Epithelial cell of proximal tubule (primary cell): Measurements from ENCODE around the gene KIF26B. TPM values are rescaled to one million over a fixed set of nuclear protein-coding genes. Genes with fewer than 3 reads are reported as not detected.

Experiments used
- DNase-seq: peaks from one replicate; pipeline ENCODE4 v3.0.0-alpha.2; 2011; ENCODE audit warnings: low read depth
- H3K4me3 ChIP-seq: 2 replicates; pipeline ENCODE4 v1.5.1; 2011; ENCODE audit warnings: low read depth, mild to moderate bottlenecking, low read length
- CTCF ChIP-seq: conservative IDR thresholded peaks from 2 replicates; pipeline ENCODE4 v1.5.1; 2012; ENCODE audit warnings: low read depth, mild to moderate bottlenecking, low read length
- total RNA-seq: library from RNA; depleted of rRNA; stranded (reverse); fragments of >200 nt; gene quantifications from 2 replicates; pipeline ENCODE4 v1.2.3, GENCODE V29; 2015

Gene KIF26B
- total RNA-seq, 1 donor from 2014 or later: 2.8 TPM

- no peak for TF ChIP-seq CTCF
- no peak overlapping the region for H3K4me3 ChIP-seq
- no peak for DNase-seq
These were observed 256.7 kb downstream of the KIF26B start for GRCh38 chr1:245411245-245412036.

GRCh38 chr1:245412306-245412705 lies 257.5 kb downstream of the KIF26B start:
- no peak for TF ChIP-seq CTCF
- no peak for DNase-seq
- H3K4me3 ChIP-seq: no peak overlapping the region

- DNase-seq: no peak
- TF ChIP-seq CTCF: no peak
- no peak overlapping the region for H3K4me3 ChIP-seq
These were observed 262.0 kb downstream of the KIF26B start for GRCh38 chr1:245416781-245417180.

GRCh38 chr1:245418077-245418476 lies 263.3 kb downstream of the KIF26B start:
- H3K4me3 ChIP-seq: no peak overlapping the region
- no peak for TF ChIP-seq CTCF
- DNase-seq: no peak

- DNase-seq: no peak
- no peak for TF ChIP-seq CTCF
- no peak overlapping the region for H3K4me3 ChIP-seq
These were observed 264.7 kb downstream of the KIF26B start for GRCh38 chr1:245419461-245419978.

GRCh38 chr1:245419989-245420388 lies 265.2 kb downstream of the KIF26B start:
- H3K4me3 ChIP-seq: no peak overlapping the region
- no peak for TF ChIP-seq CTCF
- DNase-seq: no peak

GRCh38 chr1:245420926-245421325 lies 266.1 kb downstream of the KIF26B start:
- no peak for DNase-seq
- TF ChIP-seq CTCF: no peak
- H3K4me3 ChIP-seq: no peak overlapping the region
